ENCODE measurements around the gene NOM1. TPM values are rescaled to one million over a fixed set of nuclear protein-coding genes. Genes with fewer than 3 reads are reported as not detected.

NOM1 gene
- total RNA-seq, 4 donors from 2014 or later = 8.1 to 77.6 (median 26.7) TPM

DNA sequence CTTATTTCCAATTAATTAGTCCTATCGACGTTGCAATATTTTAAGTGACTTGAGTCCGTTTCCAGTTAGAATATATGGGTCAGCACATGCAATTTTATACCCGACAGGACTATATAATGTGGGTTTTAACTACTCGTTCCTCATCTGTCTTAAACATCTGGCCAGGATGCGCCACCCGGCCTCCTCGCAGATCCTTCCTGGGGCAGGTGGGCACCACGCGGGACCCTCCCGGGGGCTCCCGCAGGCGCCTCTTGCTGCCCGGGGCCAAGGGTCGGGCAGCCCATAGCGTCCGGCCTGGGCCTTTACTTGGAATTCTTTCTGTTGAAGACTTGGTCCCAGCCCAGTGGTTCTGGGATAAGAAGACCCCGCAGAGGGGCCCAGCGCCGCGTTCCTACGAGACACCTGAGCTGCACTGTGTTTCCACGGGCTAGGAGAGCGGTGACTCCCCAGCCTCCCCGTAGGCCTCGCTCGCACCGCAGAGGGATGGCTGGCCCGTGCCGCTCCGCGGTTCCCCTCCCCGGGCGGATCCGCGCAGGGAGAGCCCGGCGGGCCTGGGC, 71.1 kb downstream of the NOM1 start:
- Histone ChIP-seq H3K4me3 (peak overlapping the region in 2 of 4 donors; percentile 30 to 46), H3K36me3 (no peaks in the 10 kb centered on the region), H3K4me1 (peaks cover 0 to 41% (median 3%) of the 10 kb centered on the region in 4 donors), H3K27ac (no peak overlapping the region), H3K27me3 (peaks cover 0 to 68% of the 10 kb centered on the region in 2 donors), H3K9me3 (peaks cover 0 to 5% (median 0%) of the 10 kb centered on the region in 4 donors)
- DNase-seq = peak in 2 of 3 donors; percentile 18 to 49
- TF ChIP-seq, protein P1, sequence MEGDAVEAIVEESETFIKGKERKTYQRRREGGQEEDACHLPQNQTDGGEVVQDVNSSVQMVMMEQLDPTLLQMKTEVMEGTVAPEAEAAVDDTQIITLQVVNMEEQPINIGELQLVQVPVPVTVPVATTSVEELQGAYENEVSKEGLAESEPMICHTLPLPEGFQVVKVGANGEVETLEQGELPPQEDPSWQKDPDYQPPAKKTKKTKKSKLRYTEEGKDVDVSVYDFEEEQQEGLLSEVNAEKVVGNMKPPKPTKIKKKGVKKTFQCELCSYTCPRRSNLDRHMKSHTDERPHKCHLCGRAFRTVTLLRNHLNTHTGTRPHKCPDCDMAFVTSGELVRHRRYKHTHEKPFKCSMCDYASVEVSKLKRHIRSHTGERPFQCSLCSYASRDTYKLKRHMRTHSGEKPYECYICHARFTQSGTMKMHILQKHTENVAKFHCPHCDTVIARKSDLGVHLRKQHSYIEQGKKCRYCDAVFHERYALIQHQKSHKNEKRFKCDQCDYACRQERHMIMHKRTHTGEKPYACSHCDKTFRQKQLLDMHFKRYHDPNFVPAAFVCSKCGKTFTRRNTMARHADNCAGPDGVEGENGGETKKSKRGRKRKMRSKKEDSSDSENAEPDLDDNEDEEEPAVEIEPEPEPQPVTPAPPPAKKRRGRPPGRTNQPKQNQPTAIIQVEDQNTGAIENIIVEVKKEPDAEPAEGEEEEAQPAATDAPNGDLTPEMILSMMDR (IDR thresholded peaks at IDR 0.05) = no peak
- TF ChIP-seq POLR2A (IDR thresholded peaks at IDR 0.05) = no peak

DNA sequence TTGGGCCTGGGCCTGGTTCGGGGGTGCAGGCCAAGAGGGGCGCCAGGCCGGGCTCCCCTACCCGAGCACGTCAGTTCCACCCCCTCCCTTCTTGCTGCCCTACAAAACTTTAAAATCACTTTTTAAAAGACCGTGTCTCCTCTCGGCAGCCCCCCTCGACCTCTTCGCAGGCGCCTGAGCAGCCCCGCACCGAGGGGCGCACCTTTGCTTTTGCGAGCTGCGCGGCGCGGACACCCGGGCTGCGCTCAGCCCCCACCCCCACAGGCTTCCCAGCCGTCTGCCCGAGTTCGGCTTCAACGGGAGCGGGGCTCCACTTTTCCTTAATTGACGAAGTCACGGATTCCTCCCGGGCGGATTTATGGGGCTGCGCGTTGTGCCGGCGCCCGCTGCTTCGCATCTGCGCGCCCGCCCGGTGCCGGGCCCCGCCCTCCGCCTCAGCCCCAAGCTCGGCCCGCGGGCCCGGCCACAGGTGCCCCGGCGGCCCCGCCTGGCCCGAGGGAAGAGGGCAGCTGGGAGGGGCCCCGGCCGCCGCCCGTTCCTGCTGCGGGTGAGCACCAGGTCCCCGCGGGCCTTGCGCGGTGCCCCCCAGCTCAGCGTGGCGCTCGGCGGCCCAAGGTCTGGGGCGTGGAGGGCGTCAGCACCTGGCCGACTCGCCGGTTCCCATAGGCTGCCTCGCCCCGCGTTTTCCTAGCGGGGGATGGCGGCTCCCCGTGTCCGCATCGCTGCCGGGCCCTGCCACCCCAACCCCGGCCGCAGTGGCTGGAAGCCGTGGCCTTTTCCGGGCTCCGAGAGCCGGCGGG, 71.8 kb downstream of the NOM1 start:
- DNase-seq = peak in 2 of 3 donors; percentile 42 to 56
- Histone ChIP-seq H3K4me1 (peaks cover 0 to 41% (median 3%) of the 10 kb centered on the region in 4 donors), H3K4me3 (peak overlapping the region in 2 of 4 donors; percentile 30 to 46)

DNA sequence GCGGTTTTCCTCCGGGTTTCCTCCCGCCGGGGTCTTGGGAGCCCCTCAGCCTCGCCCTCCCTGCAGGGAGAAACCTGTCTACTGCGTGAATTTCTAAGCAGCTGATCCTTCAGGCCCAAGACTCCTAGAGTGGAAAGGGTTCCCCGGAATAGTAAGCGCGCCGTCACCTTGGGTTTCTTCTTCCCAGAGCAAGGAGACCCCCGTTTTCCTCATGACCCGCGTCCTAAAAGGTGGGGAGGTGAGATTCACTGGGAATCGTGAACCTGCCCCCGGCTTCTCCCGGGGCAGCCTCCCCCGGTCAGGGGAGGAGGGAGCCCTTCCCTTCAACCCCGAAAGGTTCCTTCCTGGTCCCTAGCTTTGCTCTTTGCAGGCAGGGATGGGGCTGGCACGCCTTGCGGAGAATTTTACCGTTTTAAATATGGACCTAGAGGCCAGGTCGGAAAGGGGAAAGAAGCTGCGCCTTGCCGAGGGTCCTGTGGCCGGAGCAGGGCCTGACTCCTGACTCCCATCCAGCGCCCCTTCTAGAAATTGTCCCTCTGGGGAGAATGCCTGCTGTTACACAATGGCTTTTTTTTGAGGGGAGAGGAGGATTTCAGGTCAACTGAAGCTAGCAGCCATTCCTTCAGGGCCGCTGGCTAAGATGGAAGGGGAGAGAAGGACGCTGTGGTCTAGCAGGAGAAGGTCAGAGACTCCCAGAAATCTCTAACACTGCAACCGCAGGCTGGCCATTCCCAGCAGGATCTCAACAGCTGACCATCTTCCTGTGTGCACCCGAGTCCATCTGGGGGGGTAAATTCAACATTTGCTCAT, 72.6 kb downstream of the NOM1 start:
- H3K36me3 ChIP-seq = no peaks in the 10 kb centered on the region
- no peak for TF ChIP-seq POLR2A (IDR thresholded peaks at IDR 0.05)
- TF ChIP-seq, protein P1 (IDR thresholded peaks at IDR 0.05) = no peak
- H3K4me1 ChIP-seq = peaks cover 0 to 41% (median 3%) of the 10 kb centered on the region in 4 donors
- H3K27me3 ChIP-seq = peaks cover 0 to 61% of the 10 kb centered on the region in 2 donors
- H3K27ac ChIP-seq = no peak overlapping the region
- peaks cover 0 to 5% (median 0%) of the 10 kb centered on the region in 4 donors for H3K9me3 ChIP-seq
- DNase-seq = peak in 2 of 3 donors; percentile 22 to 43
- H3K4me3 ChIP-seq = peak overlapping the region in 1 of 4 donors; percentile 30

More for the DNA sequence above, 71.8 kb downstream of the NOM1 start:
- Histone ChIP-seq H3K9me3 (peaks cover 0 to 5% (median 0%) of the 10 kb centered on the region in 4 donors), H3K27me3 (peaks cover 0 to 66% of the 10 kb centered on the region in 2 donors), H3K36me3 (no peaks in the 10 kb centered on the region), H3K27ac (no peak overlapping the region)
- TF ChIP-seq, protein P1 (IDR thresholded peaks at IDR 0.05) = no peak
- no peak for TF ChIP-seq POLR2A (IDR thresholded peaks at IDR 0.05)

Other genes with a start within 250 kb of the NOM1 start
- gene LMBR1, start 56.5 kb upstream of the NOM1 start, total RNA-seq = 10 to 100 TPM; 30.5 to 69.3 (median 62.8) TPM
- gene MNX1, start 61.0 kb downstream of the NOM1 start, total RNA-seq = 10 to 100 TPM in 3 of 4 donors, 1 to 10 TPM in 1; 7.4 to 41.9 (median 16.9) TPM
- gene UBE3C, start 189.2 kb downstream of the NOM1 start, total RNA-seq = 100 to 1,000 TPM in 3 of 4 donors, 10 to 100 TPM in 1; 76.4 to 106 (median 101) TPM